NCI-H748 treated with DMSO at 0.1 percent for 48 hours (cell line): ENCODE measurements around the gene GALNT3.
A peak's percentile ranks its signal among the peaks of the same experiment; 100 is the strongest.

ENCODE experiments used
- DNase-seq: peaks from one replicate; lab custom pipeline; 2025; lab: John Stamatoyannopoulos, UW

The GALNT3 gene

DNA sequence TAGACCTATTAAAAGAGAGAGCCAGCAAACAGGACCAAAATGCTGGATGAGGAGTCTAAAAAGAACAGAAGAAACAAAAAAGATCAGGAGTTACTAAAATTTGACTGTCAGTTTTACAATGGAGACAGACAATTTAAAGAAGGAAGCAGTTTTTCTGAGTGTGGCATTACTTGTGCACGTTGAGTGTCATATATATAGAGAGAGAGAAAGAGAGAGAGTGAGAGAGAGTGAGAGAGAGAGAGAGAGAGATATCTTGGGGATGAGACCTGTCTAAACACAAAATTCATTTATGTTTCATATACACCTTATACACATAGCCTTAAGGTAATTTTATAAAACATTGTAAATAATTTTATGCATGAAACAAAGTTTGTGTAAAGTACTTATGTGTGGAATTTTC, 2.1 kb upstream of the GALNT3 start:
- no peak for DNase-seq

- DNase-seq = no peak
Observed at GRCh38 chr2:165795011-165795410, 964 bp upstream of the GALNT3 start.

DNA sequence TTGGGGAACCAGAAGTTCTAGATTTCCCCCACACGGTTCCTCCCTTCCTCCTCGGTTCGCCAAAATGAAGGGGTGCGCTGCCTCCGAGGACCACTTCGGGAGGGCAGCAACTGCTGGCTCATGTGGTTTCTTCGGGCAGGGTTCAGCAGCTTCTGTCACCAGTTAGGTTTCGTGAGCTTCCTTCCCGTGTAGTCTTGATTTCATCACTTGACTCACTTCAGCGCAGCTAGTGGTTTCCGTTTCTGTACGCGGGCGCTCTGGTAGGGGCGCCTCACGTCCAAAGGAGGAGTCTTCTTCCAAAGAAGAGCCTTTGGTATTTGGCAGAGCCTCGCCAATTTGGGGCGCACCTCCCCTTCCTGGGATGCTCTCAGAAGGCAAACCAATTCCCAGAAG, 485 bp upstream of the GALNT3 start:
- DNase-seq = peak; percentile 22

DNA sequence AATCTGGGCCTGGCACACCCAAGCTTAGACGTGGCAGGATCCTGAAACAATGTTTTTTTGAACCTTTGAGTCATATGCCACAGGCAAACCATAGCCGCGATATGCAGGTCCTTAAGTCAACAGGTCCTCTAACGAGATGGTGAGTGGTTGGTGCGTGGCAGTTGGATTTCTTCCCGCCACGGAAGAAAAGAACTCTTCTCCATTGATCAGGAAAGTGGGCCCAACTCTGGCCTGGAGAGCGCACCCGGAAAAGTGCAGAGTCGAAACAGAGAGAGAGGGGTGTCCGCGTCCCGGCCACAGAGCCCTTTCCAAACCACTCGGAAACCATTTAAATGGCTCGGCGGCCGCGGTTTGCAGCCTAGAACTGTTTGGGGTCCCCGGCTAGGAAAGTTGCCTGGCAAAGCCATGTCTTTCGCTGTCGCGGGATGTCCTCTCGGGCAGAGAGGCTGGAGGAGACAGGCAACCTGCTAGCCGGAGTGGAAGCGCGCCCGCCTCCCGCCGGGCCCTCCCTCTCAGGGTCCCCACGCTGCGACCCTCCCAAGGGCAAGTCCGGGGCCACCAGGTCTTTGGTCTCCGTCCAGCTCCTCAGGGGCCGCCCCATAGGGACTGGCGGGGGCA, 777 bp downstream of the GALNT3 start:
- DNase-seq = peak; percentile 47

DNA sequence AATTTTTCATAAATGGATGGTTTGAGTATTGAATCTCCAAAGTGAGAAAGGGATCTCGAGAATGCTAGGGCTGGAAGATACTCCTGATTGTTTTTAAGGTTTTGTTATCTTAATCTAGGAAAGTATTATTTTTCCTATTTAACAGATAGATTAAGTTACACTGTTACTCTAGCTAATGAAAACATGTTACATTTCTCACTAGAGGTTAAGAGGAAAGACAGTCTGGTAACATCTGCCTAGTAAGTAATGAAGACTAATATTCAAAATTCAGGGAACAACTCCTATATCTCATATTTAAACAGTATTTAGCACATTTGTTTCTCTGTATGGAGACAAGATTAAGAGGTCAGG, 2.0 kb downstream of the GALNT3 start:
- DNase-seq = no peak

DNA sequence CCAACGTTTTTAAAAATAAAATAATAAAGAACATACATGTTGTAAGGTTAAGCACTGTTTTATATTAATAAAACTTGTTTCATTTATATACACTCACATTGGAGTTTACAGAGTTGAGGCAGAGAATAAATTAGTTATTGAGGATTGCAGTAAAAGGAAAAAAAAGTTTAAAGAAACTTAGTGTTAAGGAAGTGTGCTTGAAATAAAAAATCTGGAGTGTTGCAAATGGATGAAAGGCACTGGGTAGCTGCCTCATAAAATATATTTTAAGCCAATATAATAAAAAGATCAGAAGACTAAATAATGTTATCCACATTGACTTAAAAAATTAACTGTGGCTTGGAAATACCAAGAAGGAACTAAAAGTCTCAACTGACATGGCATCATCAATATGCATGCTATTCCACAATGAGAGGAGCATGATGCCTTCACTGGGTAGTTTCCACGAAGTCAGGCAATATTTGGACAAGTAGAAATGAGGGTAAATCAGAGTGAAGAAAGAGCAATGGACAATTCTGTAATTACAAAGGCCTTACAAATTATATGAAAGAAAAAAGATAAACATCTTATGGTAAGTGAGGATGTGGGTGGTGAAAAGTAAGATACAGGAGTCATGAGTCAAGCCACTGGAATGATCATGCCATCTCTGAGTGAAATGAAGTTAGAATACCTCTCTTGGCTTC, 2.5 kb downstream of the GALNT3 start:
- DNase-seq = no peak

DNA sequence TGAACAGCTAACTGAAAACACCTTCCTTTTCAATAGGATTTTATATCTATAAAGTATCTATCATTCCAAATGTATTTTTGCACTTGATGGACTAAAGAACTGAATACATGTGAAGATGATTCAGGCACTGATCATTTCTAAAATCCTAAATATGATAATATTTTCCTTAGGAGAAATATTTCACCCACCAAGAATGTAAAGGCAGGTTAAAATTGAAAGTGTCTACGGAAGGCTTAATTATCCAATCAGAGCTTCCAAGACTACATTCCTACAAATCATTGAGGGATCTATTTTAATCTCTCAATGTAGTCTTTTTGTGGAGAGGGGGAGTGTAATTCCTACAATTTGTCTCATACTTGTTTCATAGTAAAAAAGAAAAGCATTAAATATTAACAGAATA, 3.6 kb downstream of the GALNT3 start:
- no peak for DNase-seq

DNA sequence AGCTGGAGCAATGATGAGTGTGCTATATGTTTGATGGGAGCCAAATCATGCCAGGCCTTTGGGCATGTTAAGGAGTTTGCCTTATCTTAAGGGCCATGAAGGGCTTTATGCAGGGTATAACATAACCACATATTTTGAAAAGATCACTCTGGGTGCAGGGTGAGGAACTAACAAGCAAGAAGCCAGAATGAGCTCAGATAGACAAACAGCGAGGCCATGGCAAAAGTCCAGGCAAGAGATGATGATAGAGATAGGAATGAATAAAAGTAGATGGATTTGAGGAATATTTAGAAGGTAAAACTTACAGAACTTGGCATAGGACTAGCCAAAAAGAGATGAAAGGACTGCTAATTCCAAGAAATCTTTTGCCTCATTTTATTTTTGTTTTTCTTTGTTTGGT, 6.7 kb downstream of the GALNT3 start:
- DNase-seq = no peak

- DNase-seq = no peak
Observed at GRCh38 chr2:165779706-165780105, 14.3 kb downstream of the GALNT3 start.

DNA sequence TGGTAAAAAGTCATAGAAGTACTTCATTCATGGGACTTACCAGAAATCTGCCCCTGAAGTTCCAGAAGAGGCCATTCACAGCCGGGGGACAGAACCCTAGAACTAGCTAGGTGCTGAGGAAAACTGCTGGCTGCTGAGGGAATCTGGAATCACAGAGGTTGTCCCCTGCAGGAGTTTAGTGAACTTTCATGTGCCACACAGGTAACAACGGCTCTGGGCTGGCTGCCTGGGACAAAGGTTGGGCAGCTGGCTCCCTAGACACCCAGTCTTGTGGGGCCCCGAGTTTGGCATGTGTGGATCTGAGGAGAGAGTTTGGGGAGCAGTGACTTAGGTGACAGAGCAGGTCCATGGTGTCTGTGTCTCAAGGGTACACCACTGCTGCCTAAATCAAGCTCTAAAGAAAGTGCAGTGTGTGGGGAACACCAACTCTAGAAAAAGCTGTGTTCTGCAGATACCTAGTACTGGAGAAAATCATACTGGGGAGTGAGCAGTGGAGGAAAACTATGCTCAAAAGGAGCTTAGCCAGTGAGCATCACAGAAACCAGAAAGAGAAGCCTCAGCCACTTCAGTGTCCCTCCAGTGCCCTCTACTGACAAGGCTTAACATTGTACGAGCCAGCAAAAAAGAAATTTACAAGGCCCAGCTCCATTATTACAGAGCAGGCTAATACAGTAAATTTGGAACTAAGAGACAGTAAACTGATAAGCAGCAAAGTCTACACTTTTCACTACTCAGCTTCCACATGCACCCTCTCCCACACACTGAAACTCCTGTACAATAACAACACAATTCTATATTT, 15.2 kb downstream of the GALNT3 start:
- DNase-seq = no peak

DNA sequence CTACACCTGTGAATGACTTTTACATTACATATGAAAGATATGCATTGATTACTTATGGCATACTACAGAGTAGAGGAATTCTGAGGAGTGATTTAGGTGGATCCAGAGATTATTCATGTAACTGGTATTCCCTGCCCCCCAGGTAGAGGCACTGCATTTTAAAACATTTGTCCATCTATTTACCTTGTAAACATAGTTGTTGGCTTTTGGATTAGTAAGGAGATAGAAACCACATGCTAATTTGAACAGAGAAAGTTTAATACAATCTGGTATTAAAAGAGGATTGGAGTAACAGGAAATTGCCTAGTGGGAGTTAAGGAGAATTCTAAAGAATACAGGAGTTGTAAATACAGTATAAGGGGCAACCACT, 15.9 kb downstream of the GALNT3 start:
- no peak for DNase-seq

DNA sequence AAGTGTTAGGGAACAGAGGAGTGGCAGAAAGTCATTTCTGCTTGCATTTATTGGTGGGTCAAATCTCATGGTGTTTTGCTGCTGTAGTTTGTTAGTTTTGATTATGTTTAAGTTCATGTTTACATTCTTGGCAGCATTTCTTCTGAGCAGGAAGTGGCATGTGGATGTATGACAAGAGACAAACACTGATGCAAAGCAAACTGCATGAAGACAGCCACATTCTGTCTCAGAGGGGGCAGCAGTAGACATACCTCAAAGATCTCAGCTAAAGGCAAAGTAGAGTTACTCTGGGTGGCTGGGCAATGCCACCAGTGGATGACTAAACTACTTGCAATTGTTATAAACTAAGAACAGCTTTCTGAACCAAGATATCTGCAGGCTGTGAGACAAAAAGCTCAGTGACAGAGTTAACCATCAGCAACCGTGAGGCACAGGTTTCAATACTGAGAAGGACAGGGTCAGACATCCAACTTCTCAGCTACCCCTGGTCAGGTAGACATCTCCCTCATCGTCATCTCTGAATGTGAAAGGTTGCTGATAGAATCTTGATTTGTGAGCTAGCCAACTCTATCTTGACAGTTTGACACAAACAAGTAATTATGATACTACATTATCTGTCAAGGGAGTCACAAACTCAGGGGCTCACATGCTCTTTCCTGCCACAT, 16.4 kb downstream of the GALNT3 start:
- DNase-seq = no peak

GRCh38 chr2:165776796-165777195, 17.3 kb downstream of the GALNT3 start:
- DNase-seq = no peak

DNA sequence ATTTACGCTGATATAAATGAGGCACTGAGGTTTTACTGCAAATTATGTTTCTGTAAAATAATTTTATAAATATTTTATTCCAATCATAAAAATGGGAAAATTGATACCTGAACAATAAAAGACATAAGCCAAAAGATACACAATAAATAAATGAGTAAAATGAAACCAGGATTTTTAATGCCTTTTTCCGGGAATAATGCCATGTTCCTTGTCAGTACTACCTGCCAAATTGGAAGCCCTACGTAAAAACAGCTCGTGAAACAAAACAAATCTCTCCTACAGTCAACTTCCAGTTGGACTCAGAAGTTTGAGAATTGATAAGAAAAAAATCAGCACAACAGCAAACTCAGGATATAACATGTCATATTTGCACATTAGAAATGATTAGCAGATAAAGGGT, 18.0 kb downstream of the GALNT3 start:
- DNase-seq = no peak

GRCh38 chr2:165773684-165774083, 20.4 kb downstream of the GALNT3 start:
- DNase-seq = no peak

GRCh38 chr2:165772183-165772582, 21.9 kb downstream of the GALNT3 start:
- DNase-seq = no peak

DNA sequence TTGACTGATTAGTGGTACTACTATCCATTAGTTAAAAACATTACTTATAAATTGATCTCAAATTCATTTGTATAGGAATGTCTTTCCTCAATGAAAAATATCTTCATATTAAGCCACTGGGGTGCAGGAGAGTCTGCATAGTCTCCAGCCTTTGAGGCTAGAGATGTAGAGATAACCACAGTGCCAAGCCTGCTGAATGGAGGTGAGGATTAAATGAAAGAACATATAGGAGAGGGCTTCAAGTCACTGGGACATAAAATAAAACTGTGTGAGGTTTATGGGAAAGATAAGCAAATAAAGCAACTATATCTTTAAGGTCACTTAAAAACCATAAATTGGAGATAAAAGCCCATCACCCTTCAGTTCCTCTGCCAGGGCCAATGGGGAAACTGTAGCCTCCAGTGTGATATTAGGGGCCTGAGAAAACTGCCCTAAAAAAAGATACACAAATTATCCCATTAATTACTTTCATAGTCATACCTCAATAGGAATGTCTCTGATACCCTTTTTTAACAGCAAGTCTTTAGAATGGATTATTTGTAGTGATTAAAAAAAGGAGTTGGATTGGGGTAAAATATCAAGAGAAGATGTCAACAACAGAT, 27.6 kb downstream of the GALNT3 start:
- DNase-seq = no peak

GRCh38 chr2:165762723-165763122, 31.3 kb downstream of the GALNT3 start:
- no peak for DNase-seq

GRCh38 chr2:165757906-165758675, 36.0 kb downstream of the GALNT3 start:
- peak; percentile 97 for DNase-seq

- no peak for DNase-seq
Observed at GRCh38 chr2:165746501-165746900, 47.5 kb downstream of the GALNT3 start.

- DNase-seq = no peak
Observed at GRCh38 chr2:165745916-165746315, 48.1 kb downstream of the GALNT3 start.

DNA sequence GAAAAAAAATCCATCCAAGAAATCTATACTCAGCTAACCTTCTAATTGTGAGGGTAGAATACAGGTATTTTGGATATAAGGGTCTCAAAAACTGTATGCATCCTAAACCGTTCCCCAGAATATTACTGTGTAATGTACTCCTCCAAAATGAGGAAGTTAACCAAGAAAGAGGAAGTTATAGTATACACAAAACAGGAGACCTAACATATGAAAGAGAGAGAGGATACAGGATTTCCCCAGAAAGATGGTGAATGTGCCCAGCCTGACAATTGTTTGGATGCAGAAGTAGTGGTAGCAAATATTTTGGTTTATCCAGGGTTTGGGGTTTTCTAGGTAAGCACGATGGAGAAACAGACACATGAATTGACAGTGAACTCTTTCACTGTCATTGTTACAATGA, 50.6 kb downstream of the GALNT3 start:
- DNase-seq = no peak
